Left lung (tissue), 10 donors: ENCODE data around the gene FGF1. TPM values are rescaled to one million over a fixed set of nuclear protein-coding genes. Genes with fewer than 3 reads are reported as not detected.

Source experiments
- ATAC-seq: fragments of 200-7000 bp; cut with Tn5 transposase; one replicate; pipeline ENCODE4 v1.9.1; 2020; ENCODE audit warnings: moderate library complexity
- DNase-seq, 4 donors: peaks; one replicate each; pipeline ENCODE4 v3.0.0-alpha.2; 2013 to 2020
- H3K27ac ChIP-seq, 2 donors: fragments of 200-600 bp; sonication (generic) in 1 of 2; one replicate each; pipeline versions ENCODE4 v1.5.0 to v1.8.0; 2020 to 2021
- H3K27me3 ChIP-seq, 2 donors: fragments of 200-600 bp; sonication (generic) in 1 of 2; one replicate each; pipeline versions ENCODE4 v1.5.0 to v1.8.0; 2020 to 2021
- H3K36me3 ChIP-seq, 2 donors: fragments of 200-600 bp; sonication (generic) in 1 of 2; one replicate each; pipeline versions ENCODE4 v1.5.0 to v1.8.0; 2020 to 2021
- H3K4me1 ChIP-seq, 2 donors: fragments of 200-600 bp; one replicate each; pipeline ENCODE4 v1.8.0; 2021
- H3K4me3 ChIP-seq, 2 donors: fragments of 200-600 bp; sonication (generic) in 1 of 2; one replicate each; pipeline versions ENCODE4 v1.5.0 to v1.8.0; 2020 to 2021; ENCODE audit warnings: mild to moderate bottlenecking in 1 of 2
- H3K9me3 ChIP-seq, 2 donors: fragments of 200-600 bp; sonication (generic) in 1 of 2; one replicate each; pipeline versions ENCODE4 v1.5.0 to v1.8.0; 2020 to 2021
- CTCF ChIP-seq, 2 donors: fragments of 200-600 bp; sonication (generic) in 1 of 2; IDR thresholded peaks; one replicate each; pipeline versions ENCODE4 v1.5.0 to v1.8.0; 2021; ENCODE audit warnings: antibody characterized with exemption in 2 of 2
- intact Hi-C, 2 donors: fragments of 100-400 bp; cut with DNase I; formaldehyde crosslinking; loops; one replicate each; pipeline versions ENCODE4 v1.11.2 to v1.14.2; 2022
- polyA plus RNA-seq, 6 donors: library from polyadenylated mRNA; unstranded; fragments of 120-200 nt; gene quantifications; one replicate each; pipeline ENCODE4 v1.2.1, GENCODE V29; 2013; ENCODE audit not compliant: insufficient read length in 6 of 6
- total RNA-seq, 2 donors: library from RNA; stranded (reverse); fragmentation: NEBNext Ultra II Directional; extraction: Animal tissue kit (Norgen Biotek cat#: 25700); gene quantifications; one replicate each; pipeline ENCODE4 v1.2.1, GENCODE V29; 2021
- donor health status: DM: no; HTN: yes; CAD: no.
- donor health status: DM: no; HTN: no; CAD: no.

Gene FGF1
- total and polyA plus RNA-seq, 8 donors, result 0.41 to 1.9 (median 1.4) TPM

GRCh38 chr5:142600092-142600491 is 85.8 kb downstream of the FGF1 start:
- Histone ChIP-seq H3K36me3 (no peaks in the 10 kb centered on the region), H3K27me3 (no peaks in the 10 kb centered on the region), H3K27ac (no peak overlapping the region), H3K4me1 (peaks cover 0 to 9% of the 10 kb centered on the region in 2 donors), H3K9me3 (no peaks in the 10 kb centered on the region), H3K4me3 (no peak overlapping the region)
- no peak for DNase-seq
- no peak for ATAC-seq
- no peak for TF ChIP-seq CTCF (IDR thresholded peaks at IDR 0.05)
- intact Hi-C loops, result no loop called here

DNA sequence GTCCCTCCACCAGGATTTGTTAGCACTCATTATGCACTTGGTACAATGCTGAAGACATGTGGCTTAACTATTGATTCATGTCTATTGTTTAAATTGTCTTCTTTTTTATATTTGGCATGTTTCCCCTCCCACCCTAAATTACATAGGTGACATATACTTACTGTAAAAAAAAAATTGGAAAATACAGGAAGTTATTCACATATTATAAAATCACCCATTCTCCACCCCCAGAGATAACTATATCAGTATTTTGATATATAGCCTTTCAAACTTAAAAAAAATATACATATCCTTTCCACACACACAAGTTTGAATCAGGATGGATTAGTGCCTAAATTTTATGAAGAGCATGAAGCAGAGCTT is 87.6 kb downstream of the FGF1 start:
- no peaks in the 10 kb centered on the region for H3K9me3 ChIP-seq

DNA sequence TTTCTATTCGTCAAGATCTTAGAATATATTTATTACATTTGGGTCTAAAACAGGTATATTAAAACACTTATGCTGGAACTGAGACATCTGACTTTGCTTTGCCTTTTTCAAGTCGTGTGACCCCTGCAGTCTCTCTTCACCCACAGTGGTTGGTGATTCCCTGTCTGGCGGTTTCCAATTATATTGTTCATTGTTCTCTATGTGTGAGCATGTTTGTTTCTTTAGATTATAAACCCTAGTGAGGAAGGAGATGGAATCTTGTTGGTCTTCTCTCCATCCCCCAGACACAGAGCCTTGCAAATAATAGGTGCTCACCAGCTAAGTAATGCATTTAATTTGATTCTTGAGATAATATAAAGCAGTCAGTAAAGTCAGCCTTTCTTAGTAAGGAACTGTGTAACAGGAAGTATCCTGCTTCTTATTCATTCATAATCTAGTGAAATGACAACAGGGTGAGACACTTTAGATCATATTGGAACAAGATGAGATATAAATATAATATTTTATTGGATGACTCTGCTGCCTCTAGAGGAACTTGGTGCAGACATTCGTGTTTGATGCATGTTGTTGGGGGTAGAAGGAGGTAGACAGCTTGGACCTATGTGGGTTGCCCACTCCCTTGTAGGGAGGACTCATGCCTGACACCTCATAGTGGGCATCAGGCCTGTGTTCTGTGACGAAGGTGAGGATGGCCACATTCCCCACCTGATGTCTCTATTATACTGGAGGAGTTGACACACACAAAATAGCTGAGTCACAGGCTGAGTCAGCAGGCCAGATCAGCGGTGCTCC is 88.1 kb downstream of the FGF1 start:
- no peak for TF ChIP-seq CTCF (IDR thresholded peaks at IDR 0.05)
- intact Hi-C loops, result no loop called here
- ATAC-seq (peak; percentile 33), DNase-seq (no peak)
- Histone ChIP-seq H3K4me1 (peaks cover 0 to 9% of the 10 kb centered on the region in 2 donors), H3K36me3 (no peaks in the 10 kb centered on the region), H3K27me3 (no peaks in the 10 kb centered on the region), H3K27ac (no peak overlapping the region), H3K4me3 (no peak overlapping the region), H3K9me3 (no peaks in the 10 kb centered on the region)

More for the DNA sequence above, 87.6 kb downstream of the FGF1 start:
- intact Hi-C loops, result no loop called here
- no peaks in the 10 kb centered on the region for H3K36me3 ChIP-seq
- no peak for TF ChIP-seq CTCF (IDR thresholded peaks at IDR 0.05)
- H3K4me3 ChIP-seq, result no peak overlapping the region
- H3K27ac ChIP-seq, result no peak overlapping the region
- no peak for ATAC-seq
- DNase-seq, result no peak
- H3K27me3 ChIP-seq, result no peaks in the 10 kb centered on the region
- H3K4me1 ChIP-seq, result peaks cover 0 to 9% of the 10 kb centered on the region in 2 donors

GRCh38 chr5:142597025-142597424 is 88.9 kb downstream of the FGF1 start:
- Histone ChIP-seq H3K36me3 (no peaks in the 10 kb centered on the region), H3K4me1 (peaks cover 0 to 9% of the 10 kb centered on the region in 2 donors), H3K27ac (no peak overlapping the region), H3K4me3 (no peak overlapping the region), H3K9me3 (no peaks in the 10 kb centered on the region), H3K27me3 (no peaks in the 10 kb centered on the region)
- ATAC-seq, result no peak
- no peak for TF ChIP-seq CTCF (IDR thresholded peaks at IDR 0.05)
- no peak for DNase-seq
- intact Hi-C loops, result no loop called here

DNA sequence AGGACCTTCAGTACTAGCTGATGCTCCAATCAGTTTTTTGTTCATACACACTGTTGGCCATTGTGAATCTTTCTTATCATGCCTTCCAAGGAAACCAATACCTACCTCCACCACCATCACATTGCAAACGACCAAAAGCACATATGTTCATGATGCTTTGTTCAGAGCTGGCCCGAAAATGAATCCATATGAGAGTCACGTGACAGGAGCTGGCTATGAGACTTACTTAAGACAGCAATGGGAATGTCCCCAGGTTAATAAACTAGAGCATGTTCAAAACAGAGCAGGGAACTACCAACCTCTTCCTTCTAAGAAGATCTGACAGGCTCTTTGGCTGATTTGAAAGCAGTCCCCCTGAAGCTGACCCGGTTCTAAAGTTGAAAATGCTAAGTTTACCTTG is 93.5 kb downstream of the FGF1 start:
- Histone ChIP-seq H3K27me3 (no peaks in the 10 kb centered on the region), H3K4me3 (no peak overlapping the region)
- intact Hi-C loops, result no loop called here

More for the DNA sequence above, 93.5 kb downstream of the FGF1 start:
- DNase-seq (no peak), ATAC-seq (no peak)
- H3K27ac ChIP-seq, result no peak overlapping the region
- peaks cover 0 to 3% of the 10 kb centered on the region in 2 donors for H3K4me1 ChIP-seq
- no peak for TF ChIP-seq CTCF (IDR thresholded peaks at IDR 0.05)
- no peaks in the 10 kb centered on the region for H3K9me3 ChIP-seq
- H3K36me3 ChIP-seq, result no peaks in the 10 kb centered on the region
